ENCODE measurements around the gene GPATCH3. TPM values are rescaled to one million over a fixed set of nuclear protein-coding genes. Genes with fewer than 3 reads are reported as not detected.
"Not testable (repeated sequence)": the region's sequence is repeated elsewhere in the genome, so short reads cannot be mapped to it uniquely, and the experiment has no call there.

GPATCH3 gene
- polyA plus RNA-seq, 2 donors = 6.9 to 7.0 TPM

DNA sequence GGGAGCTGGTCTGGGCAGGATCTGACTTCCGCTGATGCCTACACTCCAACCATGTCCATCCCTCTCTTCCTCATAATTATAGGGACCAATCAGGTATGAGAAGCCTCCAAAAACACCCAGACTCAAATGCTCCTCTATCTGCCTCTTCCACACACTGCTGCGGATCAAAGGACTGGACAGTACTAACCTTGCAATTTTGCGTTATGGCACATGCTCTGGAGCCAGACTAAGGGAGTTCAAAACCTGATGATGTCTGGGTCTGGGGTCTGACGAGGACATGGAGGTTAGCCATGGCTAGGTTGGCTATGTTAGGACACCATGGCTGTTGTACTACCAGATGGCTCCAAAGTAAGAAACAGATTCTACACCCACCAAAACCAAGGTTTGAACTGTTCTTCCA, 20.5 kb downstream of the GPATCH3 start:
- Histone ChIP-seq H3K36me3 (ENCODE audit: control insufficient read depth in 2 of 2, insufficient read depth in 2 of 2, low read length in 1 of 2) (peaks cover 13 to 36% of the 10 kb centered on the region in 2 donors), H3K9me3 (ENCODE audit: control insufficient read depth in 2 of 2, insufficient read depth in 1 of 2, low read depth in 1 of 2, low read length in 1 of 2) (no peaks in the 10 kb centered on the region), H3K27me3 (ENCODE audit: control insufficient read depth in 1 of 2, insufficient read depth in 2 of 2, low read length in 2 of 2) (no peaks in the 10 kb centered on the region), H3K4me3 (ENCODE audit: low read depth in 1 of 2, low read length in 2 of 2) (no peak overlapping the region), H3K4me1 (ENCODE audit: control insufficient read depth in 2 of 2, insufficient read depth in 2 of 2, low read length in 1 of 2) (no peaks in the 10 kb centered on the region), H3K27ac (ENCODE audit: low read depth in 2 of 2, low read length in 1 of 2) (no peak overlapping the region)
- WGBS, 2 donors = 92 to 95% methylated on average over 4 of the region's 4 CpGs

DNA sequence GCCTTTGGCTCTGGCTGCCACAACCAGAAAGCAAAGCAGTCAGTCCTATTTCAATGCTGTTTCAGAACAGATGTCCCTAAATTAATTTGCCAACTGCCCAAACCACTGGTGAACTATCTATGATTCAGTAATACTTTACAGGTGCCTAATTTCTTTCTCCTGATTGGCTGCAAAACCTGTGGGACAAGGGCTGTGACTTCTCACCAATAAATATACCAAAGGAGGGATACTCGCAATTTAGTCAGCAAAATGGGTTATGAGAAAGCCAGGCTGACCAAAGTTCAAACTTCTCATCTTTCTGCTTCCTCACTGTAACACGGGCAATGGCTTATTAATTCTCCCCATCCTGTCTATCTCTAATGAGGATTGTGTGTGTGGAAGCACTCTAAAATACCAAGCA, 22.9 kb downstream of the GPATCH3 start:
- Histone ChIP-seq H3K36me3 (ENCODE audit: control insufficient read depth in 2 of 2, insufficient read depth in 2 of 2, low read length in 1 of 2) (peaks cover 8 to 17% of the 10 kb centered on the region in 2 donors), H3K4me1 (ENCODE audit: control insufficient read depth in 2 of 2, insufficient read depth in 2 of 2, low read length in 1 of 2) (no peaks in the 10 kb centered on the region), H3K27ac (ENCODE audit: low read depth in 2 of 2, low read length in 1 of 2) (no peak overlapping the region), H3K27me3 (ENCODE audit: control insufficient read depth in 1 of 2, insufficient read depth in 2 of 2, low read length in 2 of 2) (no peaks in the 10 kb centered on the region), H3K4me3 (ENCODE audit: low read depth in 1 of 2, low read length in 2 of 2) (no peak overlapping the region), H3K9me3 (ENCODE audit: control insufficient read depth in 2 of 2, insufficient read depth in 1 of 2, low read depth in 1 of 2, low read length in 1 of 2) (no peaks in the 10 kb centered on the region)
- WGBS, 2 donors = 71 to 75% methylated on average over 2 of the region's 2 CpGs

DNA sequence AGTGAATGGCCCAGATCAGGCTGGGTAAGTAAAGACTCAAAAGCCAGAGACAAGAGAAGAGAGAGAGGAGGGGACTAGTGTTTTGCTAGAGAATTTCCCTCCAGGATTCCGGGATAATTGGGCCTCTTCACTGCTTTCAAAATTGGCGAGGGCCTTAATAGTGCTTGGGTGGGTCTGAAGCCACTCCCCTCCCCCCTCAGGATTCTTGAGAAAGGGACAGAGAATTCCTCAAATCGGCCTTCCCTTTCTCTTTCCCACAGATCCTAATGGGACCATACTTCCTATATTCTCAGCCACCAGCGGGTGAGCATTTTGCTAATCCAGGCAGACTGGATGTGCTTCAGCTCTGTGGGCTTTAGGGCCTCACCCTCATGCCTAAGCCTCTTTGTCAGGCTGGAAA, 25.4 kb downstream of the GPATCH3 start:
- WGBS, 2 donors = 60 to 78% methylated on average over 4 of the region's 4 CpGs
- Histone ChIP-seq H3K36me3 (ENCODE audit: control insufficient read depth in 2 of 2, insufficient read depth in 2 of 2, low read length in 1 of 2) (peaks cover 7% of the 10 kb centered on the region in 2 donors), H3K9me3 (ENCODE audit: control insufficient read depth in 2 of 2, insufficient read depth in 1 of 2, low read depth in 1 of 2, low read length in 1 of 2) (no peaks in the 10 kb centered on the region), H3K4me1 (ENCODE audit: control insufficient read depth in 2 of 2, insufficient read depth in 2 of 2, low read length in 1 of 2) (no peaks in the 10 kb centered on the region), H3K4me3 (ENCODE audit: low read depth in 1 of 2, low read length in 2 of 2) (no peak overlapping the region), H3K27me3 (ENCODE audit: control insufficient read depth in 1 of 2, insufficient read depth in 2 of 2, low read length in 2 of 2) (no peaks in the 10 kb centered on the region), H3K27ac (ENCODE audit: low read depth in 2 of 2, low read length in 1 of 2) (no peak overlapping the region)

DNA sequence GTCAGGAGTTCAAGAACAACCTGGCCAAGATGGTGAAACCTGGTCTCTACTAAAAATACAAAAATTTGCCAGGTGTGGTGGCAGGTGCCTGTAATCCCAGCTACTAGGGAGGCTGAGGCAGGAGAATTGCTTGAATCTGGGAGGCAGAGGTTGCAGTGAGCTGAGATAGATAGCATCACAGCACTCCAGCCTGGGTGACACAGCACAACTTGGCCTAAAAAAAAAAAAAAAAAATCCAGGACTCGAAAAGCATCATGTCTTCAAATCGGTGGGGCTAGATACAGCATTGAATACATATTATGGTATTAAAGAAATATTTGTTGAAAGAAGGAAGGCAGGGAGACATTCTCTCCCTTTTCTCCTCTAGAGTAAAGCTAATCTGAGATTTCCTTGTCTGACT, 27.2 kb downstream of the GPATCH3 start:
- H3K27me3 ChIP-seq (ENCODE audit: control insufficient read depth in 1 of 2, insufficient read depth in 2 of 2, low read length in 2 of 2); H3K4me3 ChIP-seq (ENCODE audit: low read depth in 1 of 2, low read length in 2 of 2); H3K9me3 ChIP-seq (ENCODE audit: control insufficient read depth in 2 of 2, insufficient read depth in 1 of 2, low read depth in 1 of 2, low read length in 1 of 2); H3K27ac ChIP-seq (ENCODE audit: low read depth in 2 of 2, low read length in 1 of 2); H3K36me3 ChIP-seq (ENCODE audit: control insufficient read depth in 2 of 2, insufficient read depth in 2 of 2, low read length in 1 of 2); H3K4me1 ChIP-seq (ENCODE audit: control insufficient read depth in 2 of 2, insufficient read depth in 2 of 2, low read length in 1 of 2): not testable (repeated sequence)
- 73 to 84% methylated on average over 2 of the region's 2 CpGs for WGBS, 2 donors

DNA sequence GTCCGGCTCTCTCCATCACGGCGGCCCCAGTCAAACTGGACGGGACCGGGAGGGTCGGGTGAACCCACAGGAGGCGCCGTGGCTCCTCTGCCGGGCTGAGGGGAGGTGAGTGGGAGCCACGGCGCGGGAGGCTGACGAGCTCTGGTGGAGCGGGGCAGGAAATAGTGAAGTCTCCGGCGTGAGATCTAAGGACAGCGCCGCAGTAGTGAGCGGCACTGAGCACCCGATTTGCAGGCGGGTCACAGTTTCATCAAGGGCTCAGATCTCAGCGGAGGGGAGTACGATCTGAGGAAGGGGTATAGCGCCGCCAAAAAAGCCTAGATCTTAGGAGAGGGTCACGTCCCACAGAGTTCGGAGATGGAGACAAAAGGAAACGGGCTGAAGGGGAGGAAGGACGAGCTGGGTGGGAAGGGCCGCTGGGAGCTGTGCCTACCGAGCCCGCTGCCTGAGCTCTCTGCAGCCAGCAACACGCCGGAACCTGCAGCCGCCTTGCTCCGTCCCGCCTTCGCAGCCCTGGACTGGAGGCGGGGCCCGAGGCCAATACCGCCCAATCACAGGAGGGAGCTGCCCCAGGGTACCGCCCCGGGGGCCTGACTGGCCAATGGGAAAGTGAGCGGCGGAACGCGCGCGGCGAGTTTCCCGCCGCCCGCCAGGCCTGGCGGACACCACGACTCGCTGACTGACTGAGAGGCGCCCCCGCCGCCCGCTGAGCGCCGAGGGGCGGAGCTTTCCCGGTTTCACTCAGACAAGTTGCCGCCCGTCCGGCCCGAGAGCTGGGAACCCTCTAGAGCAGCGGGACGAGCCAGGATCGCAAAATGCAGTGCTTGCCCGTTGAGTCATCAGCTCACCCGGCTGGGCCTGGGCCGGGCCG, 35.4 kb downstream of the GPATCH3 start:
- WGBS, 2 donors = 0% methylated on average over 75 of the region's 75 CpGs
- H3K4me3 ChIP-seq (ENCODE audit: low read depth in 1 of 2, low read length in 2 of 2) = peak overlapping the region; percentile 72 to 81
- H3K4me1 ChIP-seq (ENCODE audit: control insufficient read depth in 2 of 2, insufficient read depth in 2 of 2, low read length in 1 of 2) = no peaks in the 10 kb centered on the region
- no peaks in the 10 kb centered on the region for H3K36me3 ChIP-seq (ENCODE audit: control insufficient read depth in 2 of 2, insufficient read depth in 2 of 2, low read length in 1 of 2)
- no peaks in the 10 kb centered on the region for H3K9me3 ChIP-seq (ENCODE audit: control insufficient read depth in 2 of 2, insufficient read depth in 1 of 2, low read depth in 1 of 2, low read length in 1 of 2)
- no peaks in the 10 kb centered on the region for H3K27me3 ChIP-seq (ENCODE audit: control insufficient read depth in 1 of 2, insufficient read depth in 2 of 2, low read length in 2 of 2)
- H3K27ac ChIP-seq (ENCODE audit: low read depth in 2 of 2, low read length in 1 of 2) = peak overlapping the region; percentile 95 to 97

GRCh38 chr1:26863685-26864077, 36.6 kb downstream of the GPATCH3 start:
- H3K27ac ChIP-seq (ENCODE audit: low read depth in 2 of 2, low read length in 1 of 2) = peak overlapping the region; percentile 95 to 97
- 39 to 45% methylated on average over 19 to 20 of the region's 20 CpGs for WGBS, 2 donors

GRCh38 chr1:26862781-26863684, 37.2 kb downstream of the GPATCH3 start, which contains the start of gene SFN:
TSS of gene SFN (plus strand) at chr1:26863149. CDS start at chr1:26863213, 64 bp downstream.
- 49 to 54% methylated on average over 37 of the region's 37 CpGs for WGBS, 2 donors
- Histone ChIP-seq H3K27me3 (ENCODE audit: control insufficient read depth in 1 of 2, insufficient read depth in 2 of 2, low read length in 2 of 2) (no peaks in the 10 kb centered on the region), H3K9me3 (ENCODE audit: control insufficient read depth in 2 of 2, insufficient read depth in 1 of 2, low read depth in 1 of 2, low read length in 1 of 2) (no peaks in the 10 kb centered on the region), H3K4me1 (ENCODE audit: control insufficient read depth in 2 of 2, insufficient read depth in 2 of 2, low read length in 1 of 2) (peaks cover 0 to 7% of the 10 kb centered on the region in 2 donors), H3K36me3 (ENCODE audit: control insufficient read depth in 2 of 2, insufficient read depth in 2 of 2, low read length in 1 of 2) (no peaks in the 10 kb centered on the region), H3K27ac (ENCODE audit: low read depth in 2 of 2, low read length in 1 of 2) (peak within 1 kb of the TSS; percentile 97), H3K4me3 (ENCODE audit: low read depth in 1 of 2, low read length in 2 of 2) (peak within 1 kb of the TSS; percentile 72 to 81)

More at GRCh38 chr1:26863685-26864077, 36.6 kb downstream of the GPATCH3 start:
- H3K4me1 ChIP-seq (ENCODE audit: control insufficient read depth in 2 of 2, insufficient read depth in 2 of 2, low read length in 1 of 2) = peaks cover 0 to 7% of the 10 kb centered on the region in 2 donors
- no peaks in the 10 kb centered on the region for H3K27me3 ChIP-seq (ENCODE audit: control insufficient read depth in 1 of 2, insufficient read depth in 2 of 2, low read length in 2 of 2)
- H3K36me3 ChIP-seq (ENCODE audit: control insufficient read depth in 2 of 2, insufficient read depth in 2 of 2, low read length in 1 of 2) = no peaks in the 10 kb centered on the region
- H3K4me3 ChIP-seq (ENCODE audit: low read depth in 1 of 2, low read length in 2 of 2) = peak overlapping the region; percentile 72 to 81
- no peaks in the 10 kb centered on the region for H3K9me3 ChIP-seq (ENCODE audit: control insufficient read depth in 2 of 2, insufficient read depth in 1 of 2, low read depth in 1 of 2, low read length in 1 of 2)

DNA sequence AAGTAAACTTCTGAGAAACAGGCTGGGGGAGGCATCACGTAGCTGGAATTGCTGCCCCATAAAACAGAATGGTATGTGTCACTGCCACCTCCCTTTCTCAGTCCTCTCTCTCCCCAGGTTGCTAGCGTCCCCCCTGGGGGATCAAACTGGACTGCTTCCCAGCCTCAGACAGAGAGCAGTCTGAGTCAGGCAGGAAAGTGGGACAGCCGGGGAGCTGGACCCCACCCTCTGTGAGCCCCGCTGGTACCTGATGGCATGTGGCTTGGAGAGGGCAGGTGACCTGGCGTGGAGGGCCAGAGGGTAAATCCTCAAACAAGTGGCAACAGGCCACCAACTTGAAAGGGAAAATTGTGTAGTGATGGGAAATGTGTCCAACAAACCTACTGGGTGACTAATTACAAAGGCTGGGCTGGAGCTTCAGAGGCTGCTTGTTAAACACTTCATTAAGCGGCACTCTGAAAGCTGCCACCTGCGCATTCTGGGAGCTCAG, 38.3 kb downstream of the GPATCH3 start:
- H3K9me3 ChIP-seq (ENCODE audit: control insufficient read depth in 2 of 2, insufficient read depth in 1 of 2, low read depth in 1 of 2, low read length in 1 of 2) = no peaks in the 10 kb centered on the region
- H3K4me1 ChIP-seq (ENCODE audit: control insufficient read depth in 2 of 2, insufficient read depth in 2 of 2, low read length in 1 of 2) = peaks cover 0 to 14% of the 10 kb centered on the region in 2 donors
- H3K27me3 ChIP-seq (ENCODE audit: control insufficient read depth in 1 of 2, insufficient read depth in 2 of 2, low read length in 2 of 2) = no peaks in the 10 kb centered on the region
- H3K27ac ChIP-seq (ENCODE audit: low read depth in 2 of 2, low read length in 1 of 2) = peak overlapping the region; percentile 97
- no peaks in the 10 kb centered on the region for H3K36me3 ChIP-seq (ENCODE audit: control insufficient read depth in 2 of 2, insufficient read depth in 2 of 2, low read length in 1 of 2)
- H3K4me3 ChIP-seq (ENCODE audit: low read depth in 1 of 2, low read length in 2 of 2) = peak overlapping the region in 1 of 2 donors; percentile 4
- 55 to 65% methylated on average over 7 of the region's 7 CpGs for WGBS, 2 donors

- H3K4me1 ChIP-seq (ENCODE audit: control insufficient read depth in 2 of 2, insufficient read depth in 2 of 2, low read length in 1 of 2) = peaks cover 0 to 20% of the 10 kb centered on the region in 2 donors
- H3K27me3 ChIP-seq (ENCODE audit: control insufficient read depth in 1 of 2, insufficient read depth in 2 of 2, low read length in 2 of 2) = no peaks in the 10 kb centered on the region
- no peaks in the 10 kb centered on the region for H3K9me3 ChIP-seq (ENCODE audit: control insufficient read depth in 2 of 2, insufficient read depth in 1 of 2, low read depth in 1 of 2, low read length in 1 of 2)
- H3K36me3 ChIP-seq (ENCODE audit: control insufficient read depth in 2 of 2, insufficient read depth in 2 of 2, low read length in 1 of 2) = no peaks in the 10 kb centered on the region
- H3K27ac ChIP-seq (ENCODE audit: low read depth in 2 of 2, low read length in 1 of 2) = peak overlapping the region; percentile 97
- 43 to 49% methylated on average over 5 of the region's 5 CpGs for WGBS, 2 donors
- H3K4me3 ChIP-seq (ENCODE audit: low read depth in 1 of 2, low read length in 2 of 2) = no peak overlapping the region
Observed at GRCh38 chr1:26861286-26861701, 39.0 kb downstream of the GPATCH3 start.

All from esophagus (tissue), 2 donors.